ENCODE results near the gene XRRA1.

Gene XRRA1

DNA sequence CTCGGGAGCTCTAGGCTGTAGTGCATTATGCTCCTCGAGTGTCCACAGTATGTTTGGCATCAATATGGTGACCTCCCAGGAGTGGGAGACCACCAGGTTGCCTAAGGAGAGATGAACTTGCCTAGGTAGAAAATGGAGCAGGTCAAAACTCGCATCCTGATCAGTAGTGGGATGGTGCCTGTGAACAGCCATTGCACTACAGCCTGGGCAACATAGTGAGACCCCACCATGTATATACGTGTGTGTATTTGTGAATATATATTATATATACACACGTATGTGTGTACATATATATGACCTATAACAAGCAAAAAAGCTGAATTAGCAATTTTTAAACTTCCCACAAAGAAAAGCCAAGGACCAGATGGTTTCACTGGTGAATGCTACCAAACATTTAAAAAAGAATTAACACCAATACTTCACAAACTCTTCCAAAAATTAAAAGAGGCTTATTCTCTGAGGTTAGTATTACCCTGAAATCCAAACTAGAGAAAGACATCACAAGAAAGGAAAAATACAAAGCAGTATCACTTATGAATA is 102.8 kb downstream of the XRRA1 start:
- Histone ChIP-seq H3K4me3 (ENCODE audit: low read depth, low read length) (no peak overlapping the region), H3K27me3 (ENCODE audit: insufficient read depth, low read depth, severe bottlenecking) (no peaks in the 10 kb centered on the region), H3K27ac (no peak overlapping the region), H3K36me3 (peaks cover 76% of the 10 kb centered on the region), H3K9me3 (ENCODE audit: severe bottlenecking) (no peaks in the 10 kb centered on the region)
- no peak for DNase-seq
- TF ChIP-seq, protein P1, sequence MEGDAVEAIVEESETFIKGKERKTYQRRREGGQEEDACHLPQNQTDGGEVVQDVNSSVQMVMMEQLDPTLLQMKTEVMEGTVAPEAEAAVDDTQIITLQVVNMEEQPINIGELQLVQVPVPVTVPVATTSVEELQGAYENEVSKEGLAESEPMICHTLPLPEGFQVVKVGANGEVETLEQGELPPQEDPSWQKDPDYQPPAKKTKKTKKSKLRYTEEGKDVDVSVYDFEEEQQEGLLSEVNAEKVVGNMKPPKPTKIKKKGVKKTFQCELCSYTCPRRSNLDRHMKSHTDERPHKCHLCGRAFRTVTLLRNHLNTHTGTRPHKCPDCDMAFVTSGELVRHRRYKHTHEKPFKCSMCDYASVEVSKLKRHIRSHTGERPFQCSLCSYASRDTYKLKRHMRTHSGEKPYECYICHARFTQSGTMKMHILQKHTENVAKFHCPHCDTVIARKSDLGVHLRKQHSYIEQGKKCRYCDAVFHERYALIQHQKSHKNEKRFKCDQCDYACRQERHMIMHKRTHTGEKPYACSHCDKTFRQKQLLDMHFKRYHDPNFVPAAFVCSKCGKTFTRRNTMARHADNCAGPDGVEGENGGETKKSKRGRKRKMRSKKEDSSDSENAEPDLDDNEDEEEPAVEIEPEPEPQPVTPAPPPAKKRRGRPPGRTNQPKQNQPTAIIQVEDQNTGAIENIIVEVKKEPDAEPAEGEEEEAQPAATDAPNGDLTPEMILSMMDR (IDR thresholded peaks at IDR 0.05; ENCODE audit: low read depth, low read length), result no peak

DNA sequence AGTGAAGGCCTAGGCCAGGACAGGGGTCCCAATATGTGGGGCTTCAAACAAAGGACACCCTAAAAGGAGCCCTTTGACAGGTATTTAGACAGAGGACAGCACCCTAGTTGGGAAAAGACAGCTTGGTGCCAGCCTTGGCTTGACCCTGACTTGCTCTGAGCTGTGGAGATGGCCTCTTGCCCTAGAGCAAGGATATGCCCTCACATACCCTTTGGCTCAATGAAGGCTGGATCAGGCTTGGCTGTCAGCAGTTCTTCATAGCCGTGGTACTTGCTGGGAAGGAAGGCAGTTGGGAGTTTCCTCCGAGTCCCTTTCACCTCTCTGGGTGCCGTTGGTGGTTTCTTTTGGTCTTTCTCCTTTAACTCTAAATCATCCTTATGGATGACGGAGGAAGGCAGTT is 104.0 kb downstream of the XRRA1 start:
- TF ChIP-seq, protein P1 (IDR thresholded peaks at IDR 0.05; ENCODE audit: low read depth, low read length), result no peak
- H3K9me3 ChIP-seq (ENCODE audit: severe bottlenecking), result no peaks in the 10 kb centered on the region
- no peak overlapping the region for H3K4me3 ChIP-seq (ENCODE audit: low read depth, low read length)
- H3K36me3 ChIP-seq, result peaks cover 78% of the 10 kb centered on the region
- no peak for DNase-seq
- no peaks in the 10 kb centered on the region for H3K27me3 ChIP-seq (ENCODE audit: insufficient read depth, low read depth, severe bottlenecking)
- no peak overlapping the region for H3K27ac ChIP-seq

DNA sequence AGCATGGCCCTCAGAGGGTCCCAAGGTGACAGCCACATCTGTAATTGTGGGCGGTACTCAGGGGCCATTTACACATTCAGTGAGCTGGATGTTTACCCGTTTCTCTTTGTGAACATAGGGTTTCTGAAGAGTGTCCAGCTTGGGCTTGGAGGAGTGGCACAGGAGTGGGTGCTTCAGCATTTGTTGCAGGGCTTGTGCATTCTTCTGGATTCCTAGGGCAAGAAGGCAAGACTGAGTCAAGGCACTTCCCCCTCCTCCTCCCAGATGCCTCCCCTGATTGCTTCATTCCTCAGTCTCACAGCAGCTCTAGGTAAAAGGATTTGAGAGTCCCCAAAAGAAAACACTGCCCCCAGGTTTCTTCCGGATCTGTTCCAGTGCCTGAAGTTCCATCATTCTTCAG is 104.8 kb downstream of the XRRA1 start:
- no peak overlapping the region for H3K27ac ChIP-seq
- H3K27me3 ChIP-seq (ENCODE audit: insufficient read depth, low read depth, severe bottlenecking), result no peaks in the 10 kb centered on the region
- peaks cover 76% of the 10 kb centered on the region for H3K36me3 ChIP-seq
- TF ChIP-seq, protein P1 (IDR thresholded peaks at IDR 0.05; ENCODE audit: low read depth, low read length), result no peak
- H3K9me3 ChIP-seq (ENCODE audit: severe bottlenecking), result no peaks in the 10 kb centered on the region
- DNase-seq, result no peak
- H3K4me3 ChIP-seq (ENCODE audit: low read depth, low read length), result no peak overlapping the region

DNA sequence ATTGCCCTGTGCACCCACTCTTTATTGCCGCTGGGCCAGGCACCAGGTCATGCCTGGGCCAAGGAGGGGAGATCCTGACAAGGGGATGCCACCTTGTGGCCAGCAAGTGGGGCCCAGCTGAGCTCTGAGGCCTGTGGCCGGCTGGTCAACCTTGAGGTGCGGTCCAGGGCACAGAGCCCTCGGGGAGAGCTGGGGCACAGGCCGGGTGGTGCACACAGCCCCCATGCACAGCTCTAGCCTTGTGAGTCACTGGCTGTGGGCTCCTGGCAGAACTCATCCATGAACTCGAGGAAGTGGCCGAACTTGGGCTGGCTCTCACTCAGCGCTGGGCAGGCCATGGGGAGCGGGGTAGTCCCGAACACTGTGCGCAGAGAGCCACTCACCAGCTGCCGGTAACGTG is 105.9 kb downstream of the XRRA1 start:
- Histone ChIP-seq H3K9me3 (ENCODE audit: severe bottlenecking) (no peaks in the 10 kb centered on the region), H3K27me3 (ENCODE audit: insufficient read depth, low read depth, severe bottlenecking) (no peaks in the 10 kb centered on the region), H3K27ac (no peak overlapping the region), H3K4me3 (ENCODE audit: low read depth, low read length) (no peak overlapping the region), H3K36me3 (peaks cover 77% of the 10 kb centered on the region)
- DNase-seq, result no peak
- TF ChIP-seq, protein P1 (IDR thresholded peaks at IDR 0.05; ENCODE audit: low read depth, low read length), result peak; percentile 41

DNA sequence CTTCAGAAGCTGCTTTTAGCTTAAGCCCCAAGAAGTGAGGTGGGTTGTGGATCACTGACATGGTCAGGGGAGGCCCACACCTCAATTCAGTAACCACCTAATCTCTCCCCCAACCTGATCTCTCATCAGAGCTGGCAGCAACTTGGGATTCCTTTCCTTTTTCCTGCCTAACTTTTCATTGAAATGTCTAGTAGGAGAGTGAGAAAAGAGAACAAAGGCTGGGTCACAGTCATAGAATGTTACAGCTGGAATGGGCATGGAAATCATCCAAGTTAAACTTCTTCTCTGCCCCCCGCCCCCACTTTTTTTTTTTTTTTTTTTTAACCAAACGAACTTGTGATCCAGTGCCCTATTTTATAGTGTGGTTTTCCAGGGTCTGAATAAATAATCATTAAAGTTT is 108.4 kb downstream of the XRRA1 start:
- H3K36me3 ChIP-seq, result peaks cover 76% of the 10 kb centered on the region
- DNase-seq, result no peak
- H3K27ac ChIP-seq, result no peak overlapping the region
- H3K27me3 ChIP-seq (ENCODE audit: insufficient read depth, low read depth, severe bottlenecking), result no peaks in the 10 kb centered on the region
- TF ChIP-seq, protein P1 (IDR thresholded peaks at IDR 0.05; ENCODE audit: low read depth, low read length), result no peak
- no peaks in the 10 kb centered on the region for H3K9me3 ChIP-seq (ENCODE audit: severe bottlenecking)
- no peak overlapping the region for H3K4me3 ChIP-seq (ENCODE audit: low read depth, low read length)

DNA sequence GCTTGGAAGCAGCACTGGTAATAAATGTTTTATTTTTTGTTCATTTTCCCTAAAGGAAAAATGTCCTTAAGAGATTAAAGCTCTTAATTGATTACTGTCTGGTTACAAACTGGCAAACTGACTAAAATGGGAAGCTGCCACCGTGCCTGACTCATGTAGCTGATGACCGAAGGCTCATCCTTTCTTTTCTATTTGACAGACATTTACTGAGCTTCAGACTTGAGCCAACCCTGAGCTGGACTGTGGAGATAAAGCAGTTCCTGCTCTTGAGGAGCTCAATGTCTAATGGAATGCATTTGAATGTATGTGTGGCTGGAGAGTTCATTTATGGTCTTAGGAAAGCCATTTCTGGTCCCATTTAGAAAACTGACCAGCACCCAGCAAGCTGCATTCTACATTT is 108.9 kb downstream of the XRRA1 start:
- H3K27ac ChIP-seq, result no peak overlapping the region
- DNase-seq, result no peak
- H3K4me3 ChIP-seq (ENCODE audit: low read depth, low read length), result no peak overlapping the region
- H3K36me3 ChIP-seq, result peaks cover 76% of the 10 kb centered on the region
- H3K27me3 ChIP-seq (ENCODE audit: insufficient read depth, low read depth, severe bottlenecking), result no peaks in the 10 kb centered on the region
- no peaks in the 10 kb centered on the region for H3K9me3 ChIP-seq (ENCODE audit: severe bottlenecking)
- TF ChIP-seq, protein P1 (IDR thresholded peaks at IDR 0.05; ENCODE audit: low read depth, low read length), result no peak
